HG02678 (cell line): ENCODE measurements around the gene PPL.
A peak's percentile ranks its signal among the peaks of the same experiment; 100 is the strongest.

Experiments
- ATAC-seq: cut with Tn5 transposase; IDR thresholded peaks from one replicate; pipeline ENCODE4 v1.9.1; 2021; ENCODE audit warnings: mild to moderate bottlenecking, moderate library complexity; ENCODE audit not compliant: unreplicated experiment

Gene PPL

DNA sequence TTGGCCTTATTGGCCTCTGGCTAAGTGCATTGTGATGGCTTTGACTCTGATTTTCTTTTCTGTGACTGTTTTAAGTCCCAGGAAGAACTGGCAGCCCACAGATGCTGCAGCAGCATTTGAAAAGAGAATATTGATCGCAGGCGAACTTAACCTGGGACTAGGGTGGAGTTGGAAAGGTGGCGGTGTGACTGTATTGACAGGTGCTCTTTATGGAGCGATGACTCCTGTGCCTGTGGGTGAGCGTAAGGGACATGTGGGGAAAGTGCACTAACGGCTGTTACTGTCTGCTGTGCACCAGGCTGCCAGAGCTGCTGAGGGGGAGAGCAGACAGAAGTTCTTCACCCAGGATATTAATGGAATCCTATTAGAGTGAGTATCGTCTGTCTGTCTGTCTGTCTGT, 68.4 kb downstream of the PPL start:
- ATAC-seq: no peak

DNA sequence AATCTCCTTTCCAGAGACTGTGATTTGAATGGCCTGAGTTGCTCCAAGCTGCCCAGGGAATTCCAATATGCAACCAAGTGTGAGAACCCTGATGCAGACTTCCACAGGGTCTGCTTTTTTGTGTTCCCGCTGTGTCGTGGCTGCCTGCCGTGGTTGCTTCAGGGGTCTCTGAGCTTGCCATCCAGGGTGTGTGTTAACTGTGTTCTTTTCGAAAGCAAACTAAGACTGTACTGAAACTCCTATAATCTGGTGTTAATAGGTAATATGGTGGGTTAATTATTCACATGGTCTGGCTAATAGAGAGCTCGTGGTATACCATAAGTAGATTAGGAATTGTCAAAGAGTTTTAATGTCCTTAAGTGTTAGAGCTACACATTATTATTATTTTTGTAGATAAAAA, 68.9 kb downstream of the PPL start:
- no peak for ATAC-seq

DNA sequence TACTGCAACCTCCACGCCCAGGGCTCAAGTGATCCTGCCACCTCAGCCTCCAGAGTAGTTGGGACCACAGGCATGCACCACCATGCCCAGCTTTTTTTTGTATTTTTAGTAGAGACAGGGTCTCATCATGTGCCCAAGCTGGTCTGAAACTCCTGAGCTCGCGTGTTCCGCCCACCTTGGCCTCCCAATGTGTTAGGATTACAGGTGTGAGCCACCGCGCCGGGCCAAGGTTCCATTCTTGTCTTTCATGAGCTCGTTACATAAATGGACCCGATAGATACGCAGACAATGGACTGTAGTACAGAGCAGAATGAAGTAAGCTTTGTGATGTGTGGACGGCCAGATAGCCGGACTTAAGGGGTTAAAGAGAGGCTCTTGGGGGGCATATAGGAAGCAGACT, 70.4 kb downstream of the PPL start:
- ATAC-seq: no peak

DNA sequence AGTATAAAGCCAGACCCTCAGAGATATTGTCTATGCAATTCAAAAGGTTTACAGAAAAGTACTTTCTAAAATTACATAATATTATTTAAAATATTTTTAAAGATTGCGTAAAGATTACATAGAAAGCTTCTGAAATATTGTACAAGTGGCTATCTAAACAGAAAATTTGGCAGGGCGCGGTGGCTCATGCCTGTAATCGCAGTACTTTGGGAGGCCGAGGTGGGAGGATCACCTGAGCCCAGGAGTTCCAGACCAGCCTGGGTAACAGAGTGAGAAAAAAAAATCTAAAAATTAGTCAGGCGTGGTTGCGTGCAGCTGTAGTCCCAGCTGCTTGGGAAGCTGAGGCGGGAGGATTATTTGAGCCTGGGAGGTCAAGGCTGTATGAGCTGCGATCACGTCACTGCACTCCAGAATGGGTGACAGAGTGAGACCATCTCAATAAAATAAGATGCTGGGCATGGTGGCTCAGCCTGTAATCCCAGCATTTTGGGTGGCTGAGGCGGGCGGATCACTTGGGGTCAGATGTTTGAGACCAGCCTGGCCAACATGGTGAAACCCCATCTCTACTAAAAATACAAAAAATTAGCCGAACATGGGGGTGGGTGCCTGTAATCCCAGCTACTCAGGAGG, 71.6 kb downstream of the PPL start:
- no peak for ATAC-seq

DNA sequence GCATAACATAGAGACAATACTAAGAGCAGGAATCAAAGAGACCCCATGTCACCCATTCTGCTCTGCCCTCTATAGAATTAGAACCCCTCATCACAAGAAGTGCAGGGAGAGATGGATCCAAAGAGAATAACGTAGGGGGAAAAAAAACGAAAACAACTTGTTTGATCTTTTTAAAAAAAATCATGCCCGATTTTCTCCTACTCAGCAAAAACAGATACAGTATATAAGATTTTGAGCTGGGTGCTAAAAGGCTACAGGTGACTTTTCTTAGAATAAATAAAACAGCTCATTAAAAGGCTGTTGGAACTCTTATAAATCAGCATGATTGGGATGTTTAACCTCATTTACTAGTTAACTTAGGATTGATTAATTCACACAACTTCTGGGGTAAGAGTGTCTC, 72.2 kb downstream of the PPL start:
- no peak for ATAC-seq

DNA sequence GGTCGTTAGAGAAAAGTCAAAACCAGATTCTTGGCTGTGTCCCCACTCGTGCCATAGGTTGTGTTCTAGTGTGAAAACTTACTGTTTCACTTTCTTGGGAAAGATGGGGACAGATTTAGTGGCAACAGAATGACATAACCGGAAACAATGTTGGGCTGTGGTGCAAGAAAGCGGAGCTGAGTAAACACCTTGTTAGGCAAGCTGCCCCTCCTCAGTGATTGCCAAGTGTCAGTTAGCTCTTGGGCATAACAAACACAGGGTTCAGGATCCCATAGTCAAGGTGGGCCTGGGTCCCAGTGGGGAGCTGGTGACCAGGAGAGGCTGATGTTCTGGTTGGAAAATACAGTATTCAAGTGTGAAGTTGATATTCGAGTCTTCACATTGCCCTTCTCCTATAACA, 74.3 kb downstream of the PPL start:
- no peak for ATAC-seq

DNA sequence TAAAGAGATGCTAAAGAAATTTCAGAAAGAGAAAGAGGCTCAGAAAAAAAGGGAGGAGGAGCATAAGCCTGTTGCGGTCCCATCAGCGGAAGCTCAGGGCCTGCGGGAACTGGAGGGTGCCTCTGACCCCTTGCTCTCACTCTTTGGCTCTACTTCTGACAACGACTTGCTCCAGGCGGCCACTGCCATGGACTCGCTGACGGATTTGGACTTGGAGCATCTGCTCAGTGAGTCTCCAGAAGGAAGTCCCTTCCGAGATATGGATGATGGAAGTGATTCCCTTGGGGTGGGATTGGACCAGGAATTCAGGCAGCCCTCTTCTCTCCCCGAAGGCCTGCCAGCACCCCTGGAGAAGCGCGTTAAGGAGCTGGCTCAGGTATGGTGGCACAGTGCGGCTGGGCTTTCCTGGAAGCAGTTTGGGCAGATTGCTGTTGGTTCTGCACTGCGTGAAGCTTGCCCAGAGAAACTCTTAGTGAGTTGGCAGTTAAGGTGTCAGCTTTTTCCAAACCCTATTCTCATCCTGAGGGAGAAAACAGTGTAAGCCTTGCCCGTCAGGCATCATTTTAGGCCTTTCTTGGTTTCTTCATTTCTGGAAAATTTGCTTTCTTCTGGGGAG, 76.1 kb downstream of the PPL start:
- ATAC-seq: no peak

DNA sequence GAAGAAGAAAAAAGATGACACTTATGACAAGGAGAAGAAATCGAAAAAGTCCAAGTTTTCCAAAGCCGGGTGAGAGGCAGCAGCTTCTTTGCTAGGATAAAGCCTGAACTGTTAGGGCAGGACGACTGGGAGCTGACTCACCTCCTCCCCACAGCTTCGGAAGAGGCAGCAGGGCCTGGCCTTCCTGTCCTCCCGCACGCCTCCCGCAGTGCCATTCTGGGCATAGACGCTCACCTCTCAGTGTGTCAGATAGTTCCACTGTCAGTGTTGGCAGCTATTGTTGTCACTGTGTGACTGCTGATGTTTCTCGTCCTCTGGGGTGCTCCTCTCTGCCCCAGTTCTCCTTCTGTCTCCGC, 77.1 kb downstream of the PPL start:
- ATAC-seq: no peak

- no peak for ATAC-seq
Observed at GRCh38 chr16:4859190-4859899, 77.6 kb downstream of the PPL start.

- ATAC-seq: no peak
Observed at GRCh38 chr16:4855804-4856203, 81.1 kb downstream of the PPL start.

DNA sequence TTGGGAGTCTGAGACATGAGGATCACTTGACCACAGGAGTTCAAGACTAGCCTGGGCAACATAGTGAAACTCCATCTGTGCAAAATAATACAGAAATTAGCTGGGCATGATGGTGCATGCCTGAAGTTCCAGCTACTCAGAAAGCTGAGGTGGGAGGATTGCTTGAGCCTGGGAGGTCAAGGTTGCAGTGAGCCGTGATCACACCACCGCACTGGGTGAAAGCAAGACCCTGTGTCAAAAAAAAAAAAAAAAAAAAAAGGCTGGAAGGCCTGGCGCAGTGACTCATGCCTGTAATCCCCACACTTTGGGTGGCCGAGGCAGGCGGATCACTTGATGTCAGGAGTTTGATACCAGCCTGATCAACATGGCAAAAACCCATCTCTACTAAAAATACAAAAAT, 81.6 kb downstream of the PPL start:
- no peak for ATAC-seq

GRCh38 chr16:4852221-4852872, 84.6 kb downstream of the PPL start:
- no peak for ATAC-seq

- ATAC-seq: no peak
Observed at GRCh38 chr16:4850211-4850610, 86.7 kb downstream of the PPL start.

- ATAC-seq: peak; percentile 22
Observed at GRCh38 chr16:4847774-4848587, 89.0 kb downstream of the PPL start.

DNA sequence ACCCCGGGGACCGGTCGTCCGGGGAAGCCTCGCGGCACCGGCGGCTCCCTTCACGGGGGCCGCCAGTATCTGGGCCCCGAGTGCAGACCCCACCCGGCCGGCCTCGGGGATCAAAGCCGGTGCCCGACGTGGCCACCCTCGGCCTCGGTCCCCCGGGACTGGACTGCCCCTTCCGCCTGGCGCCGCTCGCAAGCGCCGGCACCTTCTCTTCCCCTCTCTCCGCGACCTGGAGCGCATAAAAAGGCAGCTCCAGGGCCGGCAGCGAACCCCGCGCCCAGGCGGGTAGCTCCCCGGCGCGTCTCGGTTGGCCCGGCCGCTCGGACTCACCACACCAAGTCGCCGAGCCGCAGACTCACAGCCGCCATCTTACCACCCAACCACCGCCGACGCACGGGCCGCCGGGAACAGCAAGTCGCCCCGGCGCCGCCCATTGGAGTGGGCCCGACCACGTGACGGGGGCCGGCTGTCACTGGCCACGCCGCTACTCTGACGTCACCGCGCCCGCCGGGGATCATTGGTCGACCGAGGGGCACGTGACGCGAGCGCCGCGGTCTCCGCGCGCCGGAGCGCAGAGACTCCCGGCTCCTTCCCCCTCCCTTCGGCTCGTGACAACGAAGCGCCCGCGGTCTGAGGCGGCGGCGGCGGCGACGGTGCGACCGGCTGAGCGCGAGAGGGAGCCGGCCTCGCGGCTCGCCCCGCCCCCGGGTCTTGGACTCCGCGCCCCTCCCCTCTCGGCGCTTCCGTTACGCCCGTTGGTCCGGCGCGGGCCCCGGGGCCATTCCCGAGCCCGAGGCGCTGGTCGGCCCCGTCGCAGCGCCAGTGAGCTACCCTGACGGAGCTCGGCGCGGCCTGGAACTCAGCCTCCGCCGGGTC, 89.8 kb downstream of the PPL start, which contains the start of the genes GLYR1 and UBN1:
GLYR1 (minus strand) TSS at position 388 of the 873 bp plus-strand sequence; CDS start at position 365, 23 bp downstream.
UBN1 (plus strand) TSS at position 581 of the 873 bp plus-strand sequence. CDS start 5,437 bp downstream, outside the sequence.
- ATAC-seq: peak; percentile 87

DNA sequence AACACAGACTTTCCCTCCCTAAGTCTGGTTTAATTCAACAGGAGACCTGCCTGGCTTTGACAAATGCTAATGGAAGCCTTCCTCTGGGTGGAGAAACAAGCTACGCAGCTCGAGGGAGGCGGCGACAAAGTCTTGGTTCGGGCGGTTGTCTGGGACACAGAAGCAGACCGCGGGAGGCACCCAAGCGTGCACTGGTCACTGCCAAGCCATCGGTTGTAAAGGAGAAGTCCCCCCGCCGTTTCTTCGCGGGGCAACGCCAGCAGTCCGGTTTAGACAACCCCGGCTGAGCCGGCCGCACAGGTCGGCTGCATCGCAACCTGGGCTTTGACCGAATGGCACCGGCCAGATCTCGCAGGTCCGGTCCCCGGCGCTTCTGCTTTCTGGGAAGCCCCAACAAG, 90.4 kb downstream of the PPL start:
- ATAC-seq: peak; percentile 23

- ATAC-seq: no peak
Observed at GRCh38 chr16:4840984-4841383, 96.0 kb downstream of the PPL start.

DNA sequence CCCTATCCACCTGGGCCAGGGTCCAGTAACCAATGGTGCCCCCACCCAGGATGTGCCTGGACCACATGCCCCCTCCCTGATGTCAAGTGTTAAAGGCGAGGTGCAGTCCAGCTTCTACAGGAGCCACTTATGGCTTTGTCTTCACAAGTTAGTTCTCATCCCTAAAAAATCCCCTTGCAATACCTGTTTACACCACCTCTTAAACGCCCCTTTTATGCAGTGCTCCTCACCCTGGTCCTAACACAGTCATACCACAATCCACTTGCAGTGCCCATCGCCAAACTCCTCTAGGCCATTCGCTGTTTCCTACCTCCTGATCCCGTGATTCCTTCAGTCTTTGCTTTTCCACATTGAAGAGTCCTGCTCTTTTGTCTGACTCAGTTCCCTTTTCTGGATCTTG, 97.0 kb downstream of the PPL start:
- ATAC-seq: no peak

GRCh38 chr16:4837733-4838501, 99.0 kb downstream of the PPL start:
- no peak for ATAC-seq
